OCI-LY1 (cell line): ENCODE data around the gene LSP1.

Experiments used
- H2AFZ ChIP-seq: fragments of 200-600 bp; sonication (generic), shearing (Covaris generic); 2 replicates; pipeline ENCODE4 v1.6.0; 2014; ENCODE audit warnings: antibody characterized with exemption, mild to moderate bottlenecking, low read length
- H3F3A ChIP-seq: fragments of 200-600 bp; sonication (generic), shearing (Covaris generic); 2 replicates; pipeline ENCODE4 v1.6.0; 2014; ENCODE audit warnings: mild to moderate bottlenecking, antibody characterized with exemption, low read length, moderate library complexity; ENCODE audit not compliant: insufficient read depth
- H3K27ac ChIP-seq: fragments of 200-600 bp; sonication (generic); 2 replicates; pipeline ENCODE4 v1.5.1; 2014; ENCODE audit warnings: low read length, mixed run types, mild to moderate bottlenecking, low read depth; ENCODE audit not compliant: poor library complexity, severe bottlenecking
- H3K27me3 ChIP-seq: fragments of 200-600 bp; sonication (generic); 2 replicates; pipeline ENCODE4 v1.6.0; 2014; ENCODE audit warnings: antibody characterized with exemption, mild to moderate bottlenecking, low read length, moderate library complexity; ENCODE audit not compliant: insufficient read depth
- H3K36me3 ChIP-seq: fragments of 200-600 bp; sonication (generic); 2 replicates; pipeline ENCODE4 v1.6.1; 2014; ENCODE audit warnings: mild to moderate bottlenecking, antibody characterized with exemption, low read length, moderate library complexity, mixed read lengths; ENCODE audit not compliant: insufficient read depth
- H3K4me1 ChIP-seq: fragments of 200-600 bp; sonication (generic); 2 replicates; pipeline ENCODE4 v1.5.1; 2014; ENCODE audit warnings: mild to moderate bottlenecking, low read length, moderate library complexity; ENCODE audit not compliant: insufficient read depth, severe bottlenecking
- H3K4me2 ChIP-seq: fragments of 200-600 bp; sonication (generic), shearing (Covaris generic); 2 replicates; pipeline ENCODE4 v1.6.1; 2014; ENCODE audit warnings: low read length
- H3K4me3 ChIP-seq: fragments of 200-600 bp; sonication (generic); 2 replicates; pipeline ENCODE4 v1.5.1; 2014; ENCODE audit warnings: low read length, low read depth, mild to moderate bottlenecking, mixed read lengths; ENCODE audit not compliant: poor library complexity, severe bottlenecking
- H3K79me2 ChIP-seq: fragments of 200-600 bp; shearing (Covaris generic); 2 replicates; pipeline ENCODE4 v1.6.1; 2016; ENCODE audit warnings: mixed run types, low read length, mixed read lengths; ENCODE audit not compliant: insufficient read depth
- H3K9ac ChIP-seq: fragments of 200-600 bp; sonication (generic), shearing (Covaris generic); 2 replicates; pipeline ENCODE4 v1.6.1; 2014; ENCODE audit warnings: mild to moderate bottlenecking, low read length, mixed read lengths
- H3K9me2 ChIP-seq: fragments of 200-600 bp; sonication (generic), shearing (Covaris generic); 2 replicates; pipeline ENCODE4 v1.6.1; 2014; ENCODE audit warnings: low read depth, mild to moderate bottlenecking, low read length, mixed read lengths
- H3K9me3 ChIP-seq: fragments of 200-600 bp; shearing (Covaris generic); 2 replicates; pipeline ENCODE4 v1.6.1; 2014; ENCODE audit warnings: low read length, mixed read lengths
- H4K20me1 ChIP-seq: fragments of 200-600 bp; sonication (generic), shearing (Covaris generic); 2 replicates; pipeline ENCODE4 v1.6.0; 2016; ENCODE audit warnings: mild to moderate bottlenecking, low read length; ENCODE audit not compliant: insufficient read depth
- EZH2 ChIP-seq: fragments of 200-600 bp; sonication (generic), shearing (Covaris generic); IDR thresholded peaks from 2 replicates; pipeline ENCODE4 v1.8.0; 2017; ENCODE audit warnings: borderline replicate concordance, mixed run types, mild to moderate bottlenecking, antibody characterized with exemption, low read length, moderate library complexity, mixed read lengths
- TF ChIP-seq, protein P1 (sequence below): fragments of 200-600 bp; sonication (generic), shearing (Covaris generic); IDR thresholded peaks from 2 replicates; pipeline ENCODE4 v1.5.1; 2017; ENCODE audit warnings: mild to moderate bottlenecking, antibody characterized with exemption, low read length, moderate library complexity, mixed read lengths

The LSP1 gene

DNA sequence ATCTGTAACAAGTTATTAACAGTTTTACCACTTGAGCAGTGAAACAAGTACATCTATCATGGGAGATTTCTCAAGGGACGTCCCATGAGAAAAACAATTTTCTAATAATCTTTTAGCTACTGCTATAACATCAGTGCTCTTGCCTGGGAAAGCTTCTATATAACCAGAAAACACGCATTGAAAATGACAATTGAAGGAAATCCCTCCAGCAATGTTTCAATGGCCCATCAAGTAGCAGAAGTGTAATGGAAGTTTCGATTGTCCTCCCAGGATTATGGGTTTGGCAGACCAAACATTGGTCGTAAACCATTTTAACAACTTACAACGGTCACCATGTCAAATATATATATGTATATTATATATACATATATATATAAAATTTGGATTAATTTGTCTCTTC is 46.8 kb downstream of the LSP1 start:
- Histone ChIP-seq H3K36me3 (no peaks in the 10 kb centered on the region), H3K27me3 (no peaks in the 10 kb centered on the region), H3K4me3 (no peak overlapping the region), H3K9me3 (no peaks in the 10 kb centered on the region), H3K79me2 (no peaks in the 10 kb centered on the region), H3F3A (no peaks in the 10 kb centered on the region), H3K4me1 (no peaks in the 10 kb centered on the region), H2AFZ (no peak overlapping the region), H3K9ac (no peak overlapping the region), H3K27ac (no peak overlapping the region), H3K4me2 (no peak overlapping the region), H4K20me1 (no peaks in the 10 kb centered on the region), H3K9me2 (no peaks in the 10 kb centered on the region)
- no peak for TF ChIP-seq EZH2
- TF ChIP-seq, protein P1, sequence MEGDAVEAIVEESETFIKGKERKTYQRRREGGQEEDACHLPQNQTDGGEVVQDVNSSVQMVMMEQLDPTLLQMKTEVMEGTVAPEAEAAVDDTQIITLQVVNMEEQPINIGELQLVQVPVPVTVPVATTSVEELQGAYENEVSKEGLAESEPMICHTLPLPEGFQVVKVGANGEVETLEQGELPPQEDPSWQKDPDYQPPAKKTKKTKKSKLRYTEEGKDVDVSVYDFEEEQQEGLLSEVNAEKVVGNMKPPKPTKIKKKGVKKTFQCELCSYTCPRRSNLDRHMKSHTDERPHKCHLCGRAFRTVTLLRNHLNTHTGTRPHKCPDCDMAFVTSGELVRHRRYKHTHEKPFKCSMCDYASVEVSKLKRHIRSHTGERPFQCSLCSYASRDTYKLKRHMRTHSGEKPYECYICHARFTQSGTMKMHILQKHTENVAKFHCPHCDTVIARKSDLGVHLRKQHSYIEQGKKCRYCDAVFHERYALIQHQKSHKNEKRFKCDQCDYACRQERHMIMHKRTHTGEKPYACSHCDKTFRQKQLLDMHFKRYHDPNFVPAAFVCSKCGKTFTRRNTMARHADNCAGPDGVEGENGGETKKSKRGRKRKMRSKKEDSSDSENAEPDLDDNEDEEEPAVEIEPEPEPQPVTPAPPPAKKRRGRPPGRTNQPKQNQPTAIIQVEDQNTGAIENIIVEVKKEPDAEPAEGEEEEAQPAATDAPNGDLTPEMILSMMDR = no peak

- Histone ChIP-seq H3K27me3 (no peaks in the 10 kb centered on the region), H3K79me2 (no peaks in the 10 kb centered on the region)
Measured at GRCh38 chr11:1906181-1906580, 53.3 kb downstream of the LSP1 start.

GRCh38 chr11:1906611-1907423 is 53.9 kb downstream of the LSP1 start:
- Histone ChIP-seq H3K4me3 (no peak overlapping the region), H3K4me1 (no peaks in the 10 kb centered on the region), H3F3A (no peaks in the 10 kb centered on the region), H3K79me2 (no peaks in the 10 kb centered on the region), H2AFZ (no peak overlapping the region), H3K9ac (no peak overlapping the region), H3K36me3 (no peaks in the 10 kb centered on the region), H3K9me3 (no peaks in the 10 kb centered on the region), H3K9me2 (no peaks in the 10 kb centered on the region), H3K4me2 (no peak overlapping the region), H3K27ac (no peak overlapping the region), H4K20me1 (no peaks in the 10 kb centered on the region), H3K27me3 (no peaks in the 10 kb centered on the region)
- no peak for TF ChIP-seq EZH2
- TF ChIP-seq, protein P1 = no peak

More at GRCh38 chr11:1906181-1906580, 53.3 kb downstream of the LSP1 start:
- H3K4me2 ChIP-seq = no peak overlapping the region
- TF ChIP-seq EZH2 = no peak
- TF ChIP-seq, protein P1 = no peak
- H3K36me3 ChIP-seq = no peaks in the 10 kb centered on the region
- no peaks in the 10 kb centered on the region for H3K9me2 ChIP-seq
- H3K9ac ChIP-seq = no peak overlapping the region
- no peaks in the 10 kb centered on the region for H3F3A ChIP-seq
- no peaks in the 10 kb centered on the region for H3K4me1 ChIP-seq
- H3K4me3 ChIP-seq = no peak overlapping the region
- no peak overlapping the region for H2AFZ ChIP-seq
- no peaks in the 10 kb centered on the region for H3K9me3 ChIP-seq
- no peak overlapping the region for H3K27ac ChIP-seq
- no peaks in the 10 kb centered on the region for H4K20me1 ChIP-seq
